GM21526 (cell line): ENCODE results near the gene SAPCD2.
"Not testable (repeated sequence)": the region's sequence is repeated elsewhere in the genome, so short reads cannot be mapped to it uniquely, and the experiment has no call there.

ENCODE experiments used
- ATAC-seq: cut with Tn5 transposase; IDR thresholded peaks from one replicate; pipeline ENCODE4 v1.9.1; 2021; ENCODE audit warnings: moderate library complexity; ENCODE audit not compliant: unreplicated experiment, low FRiP score

Gene SAPCD2

DNA sequence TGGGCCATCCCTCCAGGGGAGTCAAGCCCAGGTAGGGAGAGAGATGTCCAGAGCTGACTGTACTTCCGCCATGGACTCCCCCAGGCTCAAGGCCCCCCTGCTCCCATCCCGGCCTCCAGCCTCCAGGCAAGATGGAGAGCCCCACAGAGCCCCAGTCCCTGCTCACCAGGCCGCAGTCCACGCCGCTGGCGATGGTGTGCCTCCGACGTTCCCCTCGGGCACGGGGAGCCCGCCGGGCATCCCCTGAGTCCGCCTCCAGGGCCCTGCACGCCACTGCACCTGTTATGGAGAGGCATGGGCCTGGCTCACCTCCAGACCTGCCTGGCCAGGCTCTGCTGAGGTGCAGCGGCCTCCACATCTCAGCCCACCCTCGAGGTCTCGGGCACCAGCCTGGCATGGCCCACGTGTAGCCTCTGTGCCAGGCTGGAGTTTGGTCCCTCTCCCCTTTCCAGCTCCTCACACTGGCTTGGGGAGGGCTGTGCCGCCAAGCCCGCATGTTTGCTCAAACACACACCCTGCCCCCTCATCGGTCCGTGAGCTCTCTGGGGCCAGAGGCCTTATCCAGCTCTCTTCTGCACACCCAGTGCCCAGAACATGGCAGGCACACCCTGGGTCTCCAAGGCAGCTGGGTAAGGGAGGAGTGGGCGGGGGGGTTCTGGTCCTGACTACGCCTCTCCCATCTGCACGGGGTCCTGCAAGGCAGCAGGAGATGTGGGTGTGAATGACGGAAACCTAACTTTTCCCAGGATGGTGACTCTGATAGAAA, 4.1 kb downstream of the SAPCD2 start:
- ATAC-seq: no peak

DNA sequence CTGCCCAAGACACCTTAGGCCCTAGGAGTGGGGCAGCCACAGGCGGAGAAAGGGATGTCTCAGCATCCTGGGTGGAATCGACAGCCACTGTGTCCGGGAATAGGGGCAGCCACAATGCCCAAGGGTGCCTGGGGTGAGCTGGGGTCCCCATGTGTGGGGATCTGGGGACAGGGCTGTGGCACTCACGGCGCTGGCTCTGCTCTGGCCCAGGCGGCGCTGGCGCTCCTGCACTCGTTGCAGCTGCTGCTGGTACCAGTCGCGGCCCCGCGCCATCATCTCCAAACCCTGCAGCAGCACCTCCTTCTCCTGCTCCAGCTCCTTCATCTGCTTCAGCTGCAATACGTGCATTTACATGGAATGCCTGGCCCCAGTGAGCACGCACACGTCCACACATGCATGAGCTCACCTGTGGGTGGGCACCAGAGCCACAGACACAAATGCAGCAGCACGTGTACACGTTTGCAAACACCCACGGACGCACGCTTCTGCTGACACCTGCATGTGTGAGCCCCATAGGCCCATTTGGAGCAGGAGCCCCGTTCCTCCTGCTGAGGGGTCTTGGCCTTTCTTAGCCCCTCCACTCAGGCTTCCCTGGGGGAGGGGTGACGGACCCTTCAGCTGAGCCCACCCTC, 4.9 kb downstream of the SAPCD2 start:
- no peak for ATAC-seq

DNA sequence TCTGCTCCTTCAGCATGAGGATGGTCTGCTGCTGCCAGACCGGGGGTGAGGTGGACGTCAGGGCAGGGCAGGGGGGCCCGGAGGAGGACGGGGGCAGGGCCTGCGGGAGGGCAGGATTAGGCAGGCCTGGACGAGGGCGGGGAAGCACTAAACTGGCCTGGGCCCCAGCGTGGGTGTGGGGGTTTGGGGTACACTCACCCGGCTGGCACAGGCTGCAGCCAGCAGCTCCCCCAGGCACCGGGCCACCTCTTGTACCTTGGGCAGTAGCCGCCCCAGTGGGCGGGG, 5.5 kb downstream of the SAPCD2 start:
- no peak for ATAC-seq

DNA sequence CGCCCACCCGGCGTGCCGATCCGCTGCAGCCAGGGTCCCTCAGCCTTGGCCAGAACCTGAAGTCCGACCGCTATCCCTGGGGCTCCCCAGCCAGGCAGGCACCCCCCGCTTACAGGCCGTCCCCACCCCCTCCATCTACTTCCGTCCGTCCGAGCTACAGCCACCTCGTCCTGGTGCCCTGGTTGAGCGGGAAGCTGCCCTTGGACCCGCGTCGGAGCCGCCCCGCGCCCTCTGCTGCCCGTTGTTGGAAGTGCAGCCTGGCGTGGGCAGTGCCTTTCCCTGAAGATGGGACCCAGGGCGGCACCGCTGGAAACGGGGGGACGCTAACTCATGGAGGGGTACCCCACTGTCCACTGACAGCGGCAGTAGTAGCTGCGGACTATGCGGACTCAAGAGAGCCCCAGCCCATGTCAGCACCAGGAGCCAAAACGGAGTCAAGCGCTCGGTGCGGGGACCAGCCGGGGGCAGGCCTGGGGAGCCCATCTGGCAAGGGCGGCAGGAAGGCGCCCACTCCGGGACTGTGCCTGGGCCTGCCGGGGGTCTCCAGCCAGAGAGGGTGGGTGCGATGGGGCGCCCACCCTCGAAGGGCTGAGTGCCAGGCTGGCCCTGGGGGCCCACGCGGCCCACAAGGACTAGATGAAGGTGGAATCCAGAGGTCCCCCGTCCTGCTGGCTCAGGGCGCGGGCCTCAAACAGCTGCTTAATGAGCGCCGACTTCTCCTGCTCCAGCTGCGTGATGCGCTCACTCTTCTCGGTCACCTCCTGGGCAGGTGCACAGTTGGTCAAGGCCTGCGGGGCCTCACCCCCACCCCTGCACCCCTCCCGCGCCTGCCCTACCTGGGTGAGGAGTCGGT, 6.1 kb downstream of the SAPCD2 start:
- no peak for ATAC-seq

DNA sequence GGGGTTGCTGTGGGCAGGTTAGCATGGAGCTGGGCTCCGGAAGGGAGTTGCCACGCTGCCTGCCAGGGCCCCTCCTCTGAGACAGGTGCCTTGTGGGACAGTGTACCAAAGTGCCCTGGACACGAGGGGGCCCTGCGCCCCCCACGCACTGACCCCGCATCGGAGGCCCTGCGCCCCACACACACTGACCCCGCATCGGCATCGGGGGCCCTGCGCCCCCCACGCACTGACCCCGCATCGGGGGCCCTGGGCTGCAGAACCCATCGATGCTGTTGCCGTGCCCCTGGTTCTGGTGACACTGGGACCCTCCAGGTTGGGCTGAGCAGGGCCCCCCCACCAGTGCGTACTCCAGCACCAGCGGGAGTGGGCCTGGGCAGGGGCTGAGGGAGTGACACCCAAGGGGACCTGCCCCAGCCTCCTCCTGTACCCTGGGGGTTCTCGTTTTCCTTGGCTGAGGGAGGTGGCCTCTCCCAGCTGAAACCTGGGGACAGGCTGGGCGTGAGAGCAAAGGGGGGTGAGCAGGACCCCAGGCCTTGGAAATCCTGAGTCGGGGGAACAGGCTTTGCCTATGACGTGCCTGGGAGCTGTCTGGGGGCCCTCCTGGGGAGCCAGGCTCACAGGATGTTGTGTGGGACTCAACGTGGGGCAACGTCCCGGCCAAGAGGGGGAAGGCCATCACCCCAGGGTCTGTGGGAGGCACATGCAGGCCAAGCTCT, 6.9 kb downstream of the SAPCD2 start:
- ATAC-seq: no peak

DNA sequence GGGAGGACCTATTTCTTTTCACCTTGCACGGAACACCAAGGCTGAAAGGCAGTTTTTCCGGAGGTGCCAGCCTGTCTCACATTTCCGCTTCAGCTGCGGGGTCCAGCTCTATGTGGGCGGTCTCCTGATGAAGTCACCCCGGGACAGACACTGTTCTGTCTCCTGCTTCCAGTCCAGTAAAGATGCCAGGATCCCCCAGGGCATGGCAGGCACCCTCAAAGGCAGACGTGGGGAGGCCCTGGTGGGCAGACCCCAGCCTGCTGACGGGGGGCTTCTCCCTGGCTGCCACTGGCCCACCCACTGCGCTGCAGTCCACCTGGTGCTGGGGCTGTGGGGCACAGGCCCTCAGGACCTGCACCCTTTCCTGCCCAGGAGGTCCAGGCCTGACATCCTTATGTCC, 7.6 kb downstream of the SAPCD2 start:
- ATAC-seq: not testable (repeated sequence)

DNA sequence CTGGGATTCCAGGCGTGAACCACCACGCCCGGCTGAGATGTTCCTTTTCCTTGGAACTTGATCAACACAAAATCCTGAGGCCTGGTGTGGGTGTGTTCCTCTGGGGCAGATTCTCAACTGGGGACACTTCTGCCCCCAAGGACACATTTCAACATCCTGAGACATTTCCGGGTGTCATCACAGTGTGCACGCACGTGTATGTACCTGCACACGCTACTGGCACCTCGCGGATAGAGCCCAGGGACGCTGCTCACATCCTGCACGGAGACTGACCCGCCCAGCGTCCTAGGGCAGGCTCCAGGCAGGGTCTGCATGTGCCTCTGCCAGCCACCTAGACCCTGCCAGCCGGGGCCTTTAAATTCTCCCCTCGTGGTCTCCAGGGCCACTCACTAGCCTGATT, 8.0 kb downstream of the SAPCD2 start:
- no peak for ATAC-seq

DNA sequence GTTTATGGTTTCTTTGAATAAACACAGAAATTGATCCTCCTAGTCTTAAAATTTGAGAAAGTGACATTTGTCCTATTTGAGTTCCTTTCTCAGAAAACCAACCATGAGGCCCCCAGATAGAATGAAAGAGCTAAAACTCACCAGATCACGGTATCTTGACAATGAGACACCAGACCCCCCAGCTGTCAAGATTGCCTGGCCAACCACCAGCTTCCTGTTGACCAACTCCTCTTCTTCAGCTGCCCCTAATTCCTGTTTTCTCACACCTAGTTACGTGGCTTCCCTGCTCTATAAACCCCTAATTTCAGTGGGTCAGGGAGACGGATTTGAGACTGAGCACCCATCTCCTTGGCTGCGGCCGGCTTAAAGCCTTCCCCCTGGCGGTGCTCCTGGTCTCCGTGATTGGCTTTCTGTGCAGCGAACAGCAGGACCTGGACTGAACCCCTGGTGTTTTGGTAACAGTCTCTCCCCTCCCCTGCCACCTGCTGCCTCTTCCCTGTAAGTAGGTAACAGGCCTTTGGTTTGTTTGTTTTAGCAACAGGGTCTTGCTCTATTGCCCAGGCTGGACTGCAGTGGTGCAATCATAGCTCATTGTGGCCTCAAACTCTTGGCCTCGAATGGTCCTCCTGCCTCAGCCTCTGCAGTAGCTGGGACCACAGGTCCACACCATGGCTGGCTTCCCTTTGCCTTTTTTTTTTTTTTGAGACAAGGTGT, 11.7 kb downstream of the SAPCD2 start:
- no peak for ATAC-seq

DNA sequence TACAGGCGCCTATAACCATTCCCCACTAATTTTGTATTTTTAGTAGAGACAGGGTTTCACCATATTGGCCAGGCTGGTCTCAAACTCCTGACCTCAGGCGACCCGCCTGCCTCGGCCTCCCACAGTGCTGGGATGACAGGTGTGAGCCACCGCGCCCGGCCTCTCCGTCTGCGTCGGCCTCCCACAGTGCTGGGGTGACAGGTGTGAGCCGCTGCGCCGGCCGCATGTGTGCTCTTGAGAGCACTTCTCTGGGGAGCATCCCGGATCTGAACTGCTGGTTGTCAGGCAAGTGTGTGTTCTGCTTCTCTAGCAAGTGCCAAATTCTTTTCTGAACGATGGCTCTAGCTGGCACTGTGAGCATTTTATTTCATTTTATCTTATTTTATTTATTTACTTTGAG, 12.8 kb downstream of the SAPCD2 start:
- ATAC-seq: no peak

DNA sequence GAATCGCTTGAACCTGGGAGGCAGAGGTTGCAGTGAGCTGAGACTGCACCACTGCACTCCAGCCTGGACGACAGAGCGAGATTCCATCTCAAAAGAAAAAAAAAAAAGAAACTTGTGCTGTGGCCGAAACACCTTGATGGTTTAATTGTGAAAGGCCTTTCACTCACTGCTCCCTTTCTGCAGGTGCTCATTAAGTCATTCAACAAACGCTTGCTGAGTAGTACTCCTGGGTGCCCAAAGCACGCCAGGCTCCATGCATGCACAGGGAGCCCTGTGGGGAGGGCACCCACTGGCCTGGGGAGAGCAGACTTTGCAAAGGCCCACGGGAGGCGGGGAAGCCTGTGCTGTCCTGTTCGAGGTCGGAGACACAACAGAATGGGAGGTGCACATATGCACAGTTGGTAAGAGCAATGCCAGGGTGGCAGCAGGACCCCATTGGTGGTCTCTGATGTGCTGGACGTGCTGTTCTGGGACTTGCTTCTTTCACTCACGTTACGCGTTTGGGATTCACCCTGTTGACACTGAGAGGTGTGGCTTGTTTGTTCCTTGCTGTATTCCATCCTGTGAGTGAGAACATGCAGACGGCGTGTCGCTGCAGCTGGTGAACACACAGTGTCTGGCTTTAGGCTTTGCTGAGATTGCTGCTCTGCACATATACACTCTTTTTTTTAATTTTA, 13.5 kb downstream of the SAPCD2 start:
- ATAC-seq: no peak

DNA sequence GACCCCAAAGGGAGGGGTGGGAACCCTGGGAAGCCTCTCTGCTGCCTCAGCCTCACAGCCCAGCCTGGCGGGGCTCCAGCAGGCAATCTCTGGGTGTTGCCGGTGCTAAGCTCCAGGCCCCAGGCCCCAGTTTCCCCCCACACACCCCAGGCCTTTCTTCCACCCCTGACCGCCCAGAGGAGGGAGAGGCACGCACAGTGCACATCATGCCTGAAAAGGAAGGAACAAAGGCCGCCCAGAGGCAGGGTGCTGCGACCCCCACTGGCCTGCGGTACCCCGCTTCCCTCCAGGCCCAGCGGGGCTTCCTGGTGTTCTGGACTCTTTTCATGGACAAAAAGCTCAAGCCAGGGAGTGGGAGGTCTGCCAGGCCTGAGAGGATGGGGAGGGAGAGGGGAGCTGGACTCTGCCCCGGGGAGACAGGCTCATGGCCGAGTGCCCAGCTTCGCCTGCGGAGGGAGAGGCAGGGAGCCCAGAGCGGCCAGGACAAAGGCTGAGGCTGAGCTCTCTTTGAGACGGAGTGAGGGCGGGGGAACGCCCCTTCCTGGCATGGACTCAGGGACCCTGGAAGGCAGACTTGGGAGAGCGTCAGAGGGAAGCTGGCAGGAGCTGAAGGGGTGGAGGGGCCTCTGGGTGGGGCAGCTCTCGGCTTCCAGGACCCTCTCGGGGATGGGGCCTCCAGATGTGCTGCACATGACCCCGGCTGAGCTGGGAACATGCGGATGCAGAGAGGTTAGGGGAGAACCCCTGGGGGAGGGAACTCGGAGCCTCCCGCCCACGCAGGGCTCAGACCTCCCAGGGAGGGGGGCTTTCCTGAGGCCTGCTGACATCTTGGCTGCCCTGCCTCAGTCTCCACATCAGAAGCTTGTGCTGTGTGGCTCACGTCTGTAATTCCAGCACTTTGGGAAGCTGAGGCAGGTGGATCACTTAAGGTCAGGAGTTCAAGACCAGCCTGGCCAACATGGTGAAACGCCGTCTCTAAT, 14.7 kb downstream of the SAPCD2 start:
- no peak for ATAC-seq

DNA sequence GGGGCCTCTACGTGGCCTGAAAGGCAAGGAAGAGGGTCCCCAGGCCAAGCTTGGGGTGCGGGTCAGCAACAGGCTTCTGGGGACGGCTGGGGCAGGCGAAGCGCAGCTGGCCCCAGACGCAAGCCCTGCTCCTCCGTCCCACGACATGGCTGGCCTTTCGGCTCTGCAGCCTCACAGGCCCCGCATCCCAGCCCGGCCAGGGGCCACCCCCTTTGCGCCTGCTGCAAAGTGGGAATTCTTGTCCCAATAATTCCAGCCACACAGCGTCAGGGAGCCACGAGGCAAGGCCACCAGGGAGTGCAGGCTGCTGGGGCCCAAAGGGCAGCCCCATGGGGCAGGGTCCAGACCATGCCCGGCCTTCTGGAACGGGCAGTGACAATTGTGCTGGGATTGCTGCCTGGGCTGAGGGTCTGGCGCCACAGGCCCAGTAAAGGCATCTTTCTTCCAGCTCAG, 15.4 kb downstream of the SAPCD2 start:
- no peak for ATAC-seq

DNA sequence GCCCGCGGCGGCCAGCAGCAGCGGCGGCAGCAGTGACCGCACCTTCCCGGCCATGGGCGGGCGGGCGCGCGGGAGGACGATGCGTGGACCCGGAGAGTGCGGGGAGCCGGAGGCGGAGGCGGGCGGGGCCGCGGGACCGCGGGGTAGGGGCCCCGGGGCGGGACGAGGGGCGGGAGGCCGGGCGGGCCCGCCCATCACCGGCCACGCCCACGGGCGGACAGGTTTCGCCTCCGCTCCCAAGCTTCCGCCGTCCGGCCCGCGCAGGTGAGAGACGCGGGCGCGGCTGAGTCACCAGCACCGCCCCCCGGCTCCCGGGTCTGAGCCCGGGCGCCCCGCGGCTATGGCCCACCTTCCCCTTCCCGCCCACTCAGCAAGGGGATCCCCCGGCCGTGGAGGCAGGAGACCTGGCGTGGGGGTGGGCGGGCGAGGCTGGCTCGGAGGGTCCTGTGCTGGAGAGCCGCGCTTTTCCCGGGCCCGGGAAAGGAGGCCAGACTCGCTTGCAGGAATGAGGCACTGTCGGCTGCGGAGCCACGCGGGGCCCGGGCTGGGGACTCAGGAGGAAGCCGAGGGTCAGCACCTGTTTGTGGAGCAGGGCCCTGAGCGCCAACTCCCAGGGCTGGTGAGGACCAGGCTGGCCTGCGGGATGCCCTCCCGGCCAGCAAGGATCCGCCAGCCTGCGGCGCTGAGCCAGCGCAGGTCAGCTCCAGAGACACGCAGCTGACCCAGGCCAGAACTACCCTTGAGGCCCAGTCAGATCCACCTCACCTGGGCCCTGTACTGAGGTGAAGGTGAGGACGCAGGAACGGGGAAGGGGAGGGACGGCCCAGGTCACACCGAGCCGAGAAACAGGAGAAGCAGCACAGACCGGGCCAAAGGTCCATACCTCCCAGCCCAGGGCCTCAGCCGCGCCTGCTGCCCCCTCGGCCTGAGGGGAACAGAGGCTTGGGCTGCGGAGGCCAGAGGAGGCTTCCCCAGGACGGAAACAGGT, 16.1 kb downstream of the SAPCD2 start, which contains the start of gene ENTPD2:
ENTPD2 (minus strand) TSS at position 118 of the 988 bp plus-strand sequence; CDS start at position 54, 64 bp downstream.
- no peak for ATAC-seq

DNA sequence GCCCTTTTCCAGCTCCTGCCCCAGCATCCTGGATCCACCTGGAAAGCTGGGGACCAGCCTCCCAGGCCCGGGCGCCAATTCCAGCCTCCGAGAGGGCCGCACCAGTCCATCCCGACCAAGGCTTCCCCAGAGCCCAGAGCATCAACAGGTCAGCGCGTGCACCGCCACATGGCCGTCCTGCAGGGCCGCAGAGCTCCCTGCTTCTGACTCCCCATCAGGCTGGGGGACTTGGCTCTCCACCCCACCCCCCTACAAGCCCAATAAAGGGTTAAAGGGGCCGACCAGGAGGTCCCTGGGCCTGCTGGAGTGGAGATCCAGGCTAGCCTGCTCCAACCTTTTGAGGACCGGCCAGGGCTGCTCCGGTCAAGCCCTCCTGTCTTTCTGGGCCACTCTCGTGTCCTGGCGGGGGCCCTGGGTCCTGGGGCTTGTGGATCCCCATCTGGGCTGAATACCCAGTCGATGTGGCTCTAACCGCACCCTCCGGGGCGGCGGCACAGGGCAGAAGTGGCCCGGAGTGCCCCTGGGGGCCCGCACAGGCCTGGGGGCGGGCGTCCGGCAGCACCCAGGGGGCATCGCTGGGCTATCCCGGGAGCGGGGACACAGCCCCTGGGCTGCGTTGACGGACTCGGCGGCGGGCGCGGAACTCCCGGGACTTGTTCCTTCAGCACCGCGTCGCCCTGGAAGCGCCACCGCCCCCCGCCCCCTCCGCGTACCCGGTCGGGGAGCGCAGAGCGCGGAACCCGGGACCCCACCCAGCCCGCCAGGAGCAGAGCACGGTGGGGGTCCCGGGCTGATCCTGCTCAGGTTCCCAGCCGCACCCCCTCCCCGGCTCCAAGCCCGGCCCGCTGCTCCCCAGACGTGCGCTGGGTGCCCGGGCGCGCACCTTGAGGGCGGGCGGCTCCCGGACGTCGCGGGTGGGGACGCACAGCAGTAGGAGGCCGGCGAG, 17.1 kb downstream of the SAPCD2 start:
- no peak for ATAC-seq

DNA sequence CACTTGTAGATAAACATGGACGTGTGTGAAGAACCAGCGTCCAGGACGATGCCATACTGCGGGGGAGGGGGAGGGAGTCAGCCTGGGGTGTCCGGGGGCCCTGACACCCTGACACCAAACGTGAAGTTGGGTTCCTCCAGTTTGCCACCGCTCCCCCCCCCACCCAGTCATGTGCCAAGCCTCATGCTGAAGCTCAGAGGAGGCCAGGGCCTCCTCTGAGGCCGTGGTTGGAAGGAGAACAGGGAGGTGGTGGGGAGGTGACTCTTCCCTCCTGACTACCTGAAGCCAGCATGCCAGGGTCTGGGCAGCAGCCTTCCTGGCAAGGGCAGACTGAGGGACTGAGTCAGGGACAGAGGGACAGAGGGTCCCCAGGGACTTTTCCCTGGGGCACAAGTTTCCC, 18.1 kb downstream of the SAPCD2 start:
- ATAC-seq: no peak

DNA sequence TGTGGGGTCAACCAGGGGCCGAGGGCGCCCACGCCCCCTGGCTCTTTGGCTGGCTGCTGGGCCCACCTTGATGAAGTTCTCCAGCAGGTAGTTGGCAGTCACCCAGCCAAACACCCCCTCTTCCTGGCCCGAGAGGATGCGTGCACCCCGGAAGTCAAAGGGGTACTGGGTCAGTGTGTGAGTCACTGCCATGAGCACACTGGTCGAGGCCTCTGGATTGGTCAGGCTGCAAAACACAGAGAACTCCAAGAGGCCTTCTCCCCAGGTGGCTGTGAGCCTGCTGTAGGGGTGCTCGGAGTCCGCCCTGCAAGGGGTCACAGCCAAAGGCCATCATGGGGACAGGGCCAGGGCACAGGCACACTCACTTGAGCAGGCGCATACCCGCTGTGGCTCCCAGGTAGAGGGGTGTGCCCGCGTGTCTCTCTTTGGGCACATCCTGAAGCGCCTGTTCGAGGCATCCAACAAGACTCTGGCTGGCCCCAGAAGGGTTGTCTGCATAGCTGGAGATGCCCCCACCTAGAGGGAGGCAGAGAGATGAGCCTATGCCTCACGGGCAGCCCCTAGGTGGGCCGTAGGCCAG, 19.1 kb downstream of the SAPCD2 start:
- ATAC-seq: no peak
